GM23338 (cell line): ENCODE measurements around the gene PTPRS. TPM values are rescaled to one million over a fixed set of nuclear protein-coding genes. Genes with fewer than 3 reads are reported as not detected.
A peak's percentile ranks its signal among the peaks of the same experiment; 100 is the strongest.

Experiments
- ATAC-seq: fragments of 200-7000 bp; cut with Tn5 transposase; 3 replicates; pipeline ENCODE4 v1.9.1; 2020
- DNase-seq: peaks from one replicate; pipeline ENCODE4 v3.0.0-alpha.2; 2015; ENCODE audit warnings: low spot score
- H2AFZ ChIP-seq: fragments of 200-600 bp; sonication (generic); 2 replicates; pipeline ENCODE4 v1.8.0; 2016; ENCODE audit warnings: antibody characterized with exemption, mild to moderate bottlenecking, moderate library complexity
- H3F3A ChIP-seq: fragments of 200-600 bp; sonication (generic); replicated peaks from 2 replicates; pipeline ENCODE4 v1.8.0; 2017; ENCODE audit warnings: antibody characterized with exemption, mixed run types, low read depth
- H3K27ac ChIP-seq: fragments of 200-600 bp; sonication (generic); 2 replicates; pipeline ENCODE4 v1.6.1; 2016; ENCODE audit warnings: low read depth
- H3K27me3 ChIP-seq: fragments of 200-600 bp; sonication (generic); 2 replicates; pipeline ENCODE4 v1.8.0; 2016; ENCODE audit warnings: mild to moderate bottlenecking, mixed run types, moderate library complexity; ENCODE audit not compliant: insufficient read depth
- H3K36me3 ChIP-seq: fragments of 200-600 bp; sonication (generic); 2 replicates; pipeline ENCODE4 v1.8.0; 2016; ENCODE audit warnings: mild to moderate bottlenecking; ENCODE audit not compliant: insufficient read depth
- H3K4me1 ChIP-seq: fragments of 200-600 bp; sonication (generic); 2 replicates; pipeline ENCODE4 v1.8.0; 2016; ENCODE audit warnings: mild to moderate bottlenecking, moderate library complexity; ENCODE audit not compliant: insufficient read depth
- H3K4me2 ChIP-seq: fragments of 200-600 bp; sonication (generic); 2 replicates; pipeline ENCODE4 v1.7.1; 2017; ENCODE audit warnings: mixed run types
- H3K4me3 ChIP-seq: fragments of 200-600 bp; sonication (generic); 2 replicates; pipeline ENCODE4 v1.6.1; 2016; ENCODE audit warnings: mixed run types
- H3K79me2 ChIP-seq: fragments of 200-600 bp; sonication (generic); replicated peaks from 2 replicates; pipeline ENCODE4 v1.8.0; 2017; ENCODE audit warnings: mild to moderate bottlenecking; ENCODE audit not compliant: insufficient read depth
- H3K9me2 ChIP-seq: fragments of 200-600 bp; sonication (generic); 2 replicates; pipeline ENCODE4 v1.8.0; 2017; ENCODE audit not compliant: insufficient read depth
- H4K20me1 ChIP-seq: fragments of 200-600 bp; sonication (generic); replicated peaks from 2 replicates; pipeline ENCODE4 v1.8.0; 2017; ENCODE audit warnings: mild to moderate bottlenecking; ENCODE audit not compliant: insufficient read depth
- H3K27ac Mint-ChIP-seq: 2 replicates; pipeline ENCODE4 v1.8.0; 2020; ENCODE audit warnings: inconsistent platforms, mild to moderate bottlenecking, moderate library complexity, mixed read lengths
- H3K27me3 Mint-ChIP-seq: 3 replicates; pipeline ENCODE4 v1.8.0; 2022; ENCODE audit warnings: low read depth, mild to moderate bottlenecking, moderate library complexity, mixed read lengths, inconsistent platforms; ENCODE audit not compliant: insufficient read depth, poor library complexity
- H3K36me3 Mint-ChIP-seq: 3 replicates; pipeline ENCODE4 v1.8.0; 2021; ENCODE audit warnings: low read depth, mild to moderate bottlenecking, inconsistent platforms, moderate library complexity, mixed read lengths
- H3K4me1 Mint-ChIP-seq: 3 replicates; pipeline ENCODE4 v1.8.0; 2020; ENCODE audit warnings: mild to moderate bottlenecking, inconsistent platforms, mixed read lengths
- H3K4me3 Mint-ChIP-seq: 3 replicates; pipeline ENCODE4 v1.8.0; 2021; ENCODE audit warnings: moderate library complexity, mild to moderate bottlenecking, inconsistent platforms, mixed read lengths
- H3K9me3 Mint-ChIP-seq: 3 replicates; pipeline ENCODE4 v1.8.0; 2020; ENCODE audit warnings: moderate library complexity, mild to moderate bottlenecking, inconsistent platforms, mixed read lengths
- CREB1 ChIP-seq: fragments of 250-450 bp; sonication (Bioruptor Pico); IDR thresholded peaks from 2 replicates; pipeline ENCODE4 v1.5.0; 2020; ENCODE audit warnings: low read depth, mild to moderate bottlenecking, moderate library complexity
- CTCF ChIP-seq, 2 experiments: fragments of 200-600 bp in 1 of 2; sonication (generic) in 1 of 2; conservative IDR thresholded peaks; 2 replicates each; pipeline versions ENCODE4 v1.5.1 to v1.6.1; 2016 to 2017; ENCODE audit warnings: antibody characterized with exemption in 2 of 2, low read depth in 2 of 2, mild to moderate bottlenecking in 2 of 2, moderate library complexity in 1 of 2
- EZH2 ChIP-seq: fragments of 200-600 bp; sonication (generic); IDR thresholded peaks from one replicate; pipeline ENCODE4 v1.8.0; 2017; ENCODE audit warnings: antibody characterized with exemption, mild to moderate bottlenecking, low read depth; ENCODE audit not compliant: unreplicated experiment
- EZH2phosphoT487 ChIP-seq: fragments of 200-600 bp; sonication (generic); IDR thresholded peaks from one replicate; pipeline ENCODE4 v1.8.1; 2018; ENCODE audit warnings: antibody characterized with exemption; ENCODE audit not compliant: unreplicated experiment
- JUNB ChIP-seq: IDR thresholded peaks from one replicate; pipeline ENCODE4 v1.6.1; 2016; ENCODE audit warnings: antibody characterized with exemption; ENCODE audit not compliant: unreplicated experiment
- NANOG ChIP-seq: IDR thresholded peaks from 2 replicates; pipeline ENCODE4 v1.6.1; 2016; ENCODE audit warnings: antibody characterized with exemption, borderline replicate concordance
- POLR2AphosphoS5 ChIP-seq: IDR thresholded peaks from 2 replicates; pipeline ENCODE4 v1.6.1; 2016; ENCODE audit warnings: antibody characterized with exemption, low read depth
- STAT1 ChIP-seq: IDR thresholded peaks from one replicate; pipeline ENCODE4 v1.6.1; 2016; ENCODE audit warnings: antibody characterized with exemption; ENCODE audit not compliant: unreplicated experiment
- ZNF114 ChIP-seq: fragments of 250-450 bp; sonication (Bioruptor Pico); IDR thresholded peaks from 2 replicates; pipeline ENCODE4 v1.5.0; 2020; ENCODE audit warnings: mild to moderate bottlenecking, moderate library complexity
- ZNF331 ChIP-seq: fragments of 250-450 bp; sonication (Bioruptor Pico); IDR thresholded peaks from 2 replicates; pipeline ENCODE4 v1.5.0; 2020; ENCODE audit warnings: low read depth, mild to moderate bottlenecking, moderate library complexity
- ZNF462 ChIP-seq: fragments of 250-450 bp; sonication (Bioruptor Pico); IDR thresholded peaks from 2 replicates; pipeline ENCODE4 v1.5.0; 2020; ENCODE audit warnings: mild to moderate bottlenecking, moderate library complexity
- polyA plus RNA-seq: library from polyadenylated mRNA; unstranded; fragments of >200 nt; fragmentation: Nextera tagmentation; extraction: Ambion mirVana; gene quantifications from 2 replicates; pipeline ENCODE4 v1.2.1, GENCODE V29; 2016
- total RNA-seq: library from RNA; depleted of rRNA; stranded (reverse); fragments of >200 nt; shearing (Covaris generic); gene quantifications from 2 replicates; pipeline ENCODE4 v1.2.3, GENCODE V29; 2014
- TF ChIP-seq, protein P1 (sequence below): IDR thresholded peaks from one replicate; pipeline ENCODE4 v1.6.1; 2018; ENCODE audit warnings: antibody characterized with exemption; ENCODE audit not compliant: unreplicated experiment
- TF ChIP-seq, protein P2 (sequence below): IDR thresholded peaks from 2 replicates; pipeline ENCODE4 v1.6.1; 2016; ENCODE audit warnings: antibody characterized with exemption

Gene PTPRS
- total and polyA plus RNA-seq, 2 experiments from 2014 or later, result 20.7 to 290 TPM

GRCh38 chr19:5323475-5323811, 17.2 kb downstream of the PTPRS start (continued):
- TF ChIP-seq ZNF462 (CRISPR knock-in tag), result no peak
- TF ChIP-seq POLR2AphosphoS5, result no peak

- DNase-seq (peak; percentile 65), ATAC-seq (peak; percentile 67)
- Mint-ChIP-seq H3K27ac (no peak overlapping the region), H3K27me3 (peaks cover 3% of the 10 kb centered on the region), H3K4me3 (no peak overlapping the region), H3K4me1 (peaks cover 3% of the 10 kb centered on the region), H3K9me3 (no peaks in the 10 kb centered on the region), H3K36me3 (peaks cover 27% of the 10 kb centered on the region)
- Histone ChIP-seq H3K4me1 (no peaks in the 10 kb centered on the region), H3K27ac (no peak overlapping the region), H3K79me2 (peaks cover 93% of the 10 kb centered on the region), H3K36me3 (no peaks in the 10 kb centered on the region), H3K4me3 (no peak overlapping the region), H3K4me2 (no peak overlapping the region), H3K27me3 (no peaks in the 10 kb centered on the region), H3F3A (no peaks in the 10 kb centered on the region), H2AFZ (no peak overlapping the region), H4K20me1 (peaks cover 54% of the 10 kb centered on the region), H3K9me2 (no peaks in the 10 kb centered on the region)
- no peak for TF ChIP-seq CREB1 (CRISPR knock-in tag)
- TF ChIP-seq, protein P1, sequence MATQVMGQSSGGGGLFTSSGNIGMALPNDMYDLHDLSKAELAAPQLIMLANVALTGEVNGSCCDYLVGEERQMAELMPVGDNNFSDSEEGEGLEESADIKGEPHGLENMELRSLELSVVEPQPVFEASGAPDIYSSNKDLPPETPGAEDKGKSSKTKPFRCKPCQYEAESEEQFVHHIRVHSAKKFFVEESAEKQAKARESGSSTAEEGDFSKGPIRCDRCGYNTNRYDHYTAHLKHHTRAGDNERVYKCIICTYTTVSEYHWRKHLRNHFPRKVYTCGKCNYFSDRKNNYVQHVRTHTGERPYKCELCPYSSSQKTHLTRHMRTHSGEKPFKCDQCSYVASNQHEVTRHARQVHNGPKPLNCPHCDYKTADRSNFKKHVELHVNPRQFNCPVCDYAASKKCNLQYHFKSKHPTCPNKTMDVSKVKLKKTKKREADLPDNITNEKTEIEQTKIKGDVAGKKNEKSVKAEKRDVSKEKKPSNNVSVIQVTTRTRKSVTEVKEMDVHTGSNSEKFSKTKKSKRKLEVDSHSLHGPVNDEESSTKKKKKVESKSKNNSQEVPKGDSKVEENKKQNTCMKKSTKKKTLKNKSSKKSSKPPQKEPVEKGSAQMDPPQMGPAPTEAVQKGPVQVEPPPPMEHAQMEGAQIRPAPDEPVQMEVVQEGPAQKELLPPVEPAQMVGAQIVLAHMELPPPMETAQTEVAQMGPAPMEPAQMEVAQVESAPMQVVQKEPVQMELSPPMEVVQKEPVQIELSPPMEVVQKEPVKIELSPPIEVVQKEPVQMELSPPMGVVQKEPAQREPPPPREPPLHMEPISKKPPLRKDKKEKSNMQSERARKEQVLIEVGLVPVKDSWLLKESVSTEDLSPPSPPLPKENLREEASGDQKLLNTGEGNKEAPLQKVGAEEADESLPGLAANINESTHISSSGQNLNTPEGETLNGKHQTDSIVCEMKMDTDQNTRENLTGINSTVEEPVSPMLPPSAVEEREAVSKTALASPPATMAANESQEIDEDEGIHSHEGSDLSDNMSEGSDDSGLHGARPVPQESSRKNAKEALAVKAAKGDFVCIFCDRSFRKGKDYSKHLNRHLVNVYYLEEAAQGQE, result no peak
- TF ChIP-seq JUNB, result no peak
- TF ChIP-seq ZNF331, result no peak
- no peak for TF ChIP-seq NANOG
- no peak for TF ChIP-seq ZNF114
- no peak for TF ChIP-seq CTCF (conservative IDR thresholded peaks at IDR 0.05; ENCODE audit: low read depth in 2 of 2)
- no peak for TF ChIP-seq EZH2phosphoT487
- TF ChIP-seq, protein P2, sequence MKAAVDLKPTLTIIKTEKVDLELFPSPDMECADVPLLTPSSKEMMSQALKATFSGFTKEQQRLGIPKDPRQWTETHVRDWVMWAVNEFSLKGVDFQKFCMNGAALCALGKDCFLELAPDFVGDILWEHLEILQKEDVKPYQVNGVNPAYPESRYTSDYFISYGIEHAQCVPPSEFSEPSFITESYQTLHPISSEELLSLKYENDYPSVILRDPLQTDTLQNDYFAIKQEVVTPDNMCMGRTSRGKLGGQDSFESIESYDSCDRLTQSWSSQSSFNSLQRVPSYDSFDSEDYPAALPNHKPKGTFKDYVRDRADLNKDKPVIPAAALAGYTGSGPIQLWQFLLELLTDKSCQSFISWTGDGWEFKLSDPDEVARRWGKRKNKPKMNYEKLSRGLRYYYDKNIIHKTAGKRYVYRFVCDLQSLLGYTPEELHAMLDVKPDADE, result no peak
- TF ChIP-seq STAT1, result no peak
- TF ChIP-seq EZH2, result no peak
Measured at GRCh38 chr19:5321851-5322681, 18.5 kb downstream of the PTPRS start.
